MCF 10A (cell line): ENCODE results near the gene RHCE. TPM values are rescaled to one million over a fixed set of nuclear protein-coding genes. Genes with fewer than 3 reads are reported as not detected.
A peak's percentile ranks its signal among the peaks of the same experiment; 100 is the strongest.

Source experiments
- BruUV-seq: library from RNA; stranded (reverse); fragments of 400-500 nt; replicated peaks from 2 replicates; lab custom pipeline; 2021; lab: Mats Ljungman, UMichigan
- CTCF ChIA-PET: fragments of 300-600 bp; sonication (Branson Sonifier 250); formaldehyde crosslinking; extraction: SDS; loops from one replicate; lab custom pipeline; 2021; ENCODE audit warnings: antibody characterized with exemption, inconsistent platforms; lab: Yijun Ruan, JAX
- POLR2A ChIA-PET: fragments of 300-600, 350-650 bp; sonication (Branson Sonifier 250); formaldehyde crosslinking; extraction: SDS; loops from one replicate; lab custom pipeline; 2020; ENCODE audit warnings: antibody characterized with exemption, inconsistent platforms; lab: Yijun Ruan, JAX
- DNase-seq: peaks from one replicate; pipeline ENCODE4 v3.0.0-alpha.2; 2018; ENCODE audit not compliant: unreplicated experiment
- H3K27ac Mint-ChIP-seq: one replicate; pipeline ENCODE4 v1.8.0; 2022; ENCODE audit warnings: mild to moderate bottlenecking, low read depth, mixed read lengths; ENCODE audit not compliant: unreplicated experiment
- H3K27me3 Mint-ChIP-seq: one replicate; pipeline ENCODE4 v1.8.0; 2022; ENCODE audit warnings: mixed read lengths; ENCODE audit not compliant: insufficient read depth, unreplicated experiment
- H3K36me3 Mint-ChIP-seq: one replicate; pipeline ENCODE4 v1.8.0; 2022; ENCODE audit warnings: mild to moderate bottlenecking, moderate library complexity, mixed read lengths; ENCODE audit not compliant: insufficient read depth, unreplicated experiment
- H3K4me1 Mint-ChIP-seq: one replicate; pipeline ENCODE4 v1.8.0; 2022; ENCODE audit warnings: mixed read lengths; ENCODE audit not compliant: insufficient read depth, unreplicated experiment
- H3K4me3 Mint-ChIP-seq: one replicate; pipeline ENCODE4 v1.8.0; 2022; ENCODE audit warnings: mild to moderate bottlenecking, moderate library complexity, mixed read lengths; ENCODE audit not compliant: unreplicated experiment
- H3K9me3 Mint-ChIP-seq: one replicate; pipeline ENCODE4 v1.8.0; 2022; ENCODE audit warnings: mixed read lengths; ENCODE audit not compliant: unreplicated experiment
- intact Hi-C: fragments of 100-400 bp; cut with micrococcal nuclease; formaldehyde crosslinking; loops from 2 replicates; pipeline ENCODE4 v1.14.1; 2022
- total RNA-seq: library from RNA; stranded (reverse); gene quantifications from 2 replicates; pipeline ENCODE4 v1.2.3, GENCODE V29; 2022
- TF ChIP-seq, protein P1 (sequence below): fragments of 200-600 bp; IDR thresholded peaks from one replicate; pipeline ENCODE4 v1.8.0; 2022; ENCODE audit warnings: antibody characterized with exemption, mild to moderate bottlenecking; ENCODE audit not compliant: unreplicated experiment

Gene RHCE
- total RNA-seq, 1 experiment from 2014 or later, result 0.61 TPM

DNA sequence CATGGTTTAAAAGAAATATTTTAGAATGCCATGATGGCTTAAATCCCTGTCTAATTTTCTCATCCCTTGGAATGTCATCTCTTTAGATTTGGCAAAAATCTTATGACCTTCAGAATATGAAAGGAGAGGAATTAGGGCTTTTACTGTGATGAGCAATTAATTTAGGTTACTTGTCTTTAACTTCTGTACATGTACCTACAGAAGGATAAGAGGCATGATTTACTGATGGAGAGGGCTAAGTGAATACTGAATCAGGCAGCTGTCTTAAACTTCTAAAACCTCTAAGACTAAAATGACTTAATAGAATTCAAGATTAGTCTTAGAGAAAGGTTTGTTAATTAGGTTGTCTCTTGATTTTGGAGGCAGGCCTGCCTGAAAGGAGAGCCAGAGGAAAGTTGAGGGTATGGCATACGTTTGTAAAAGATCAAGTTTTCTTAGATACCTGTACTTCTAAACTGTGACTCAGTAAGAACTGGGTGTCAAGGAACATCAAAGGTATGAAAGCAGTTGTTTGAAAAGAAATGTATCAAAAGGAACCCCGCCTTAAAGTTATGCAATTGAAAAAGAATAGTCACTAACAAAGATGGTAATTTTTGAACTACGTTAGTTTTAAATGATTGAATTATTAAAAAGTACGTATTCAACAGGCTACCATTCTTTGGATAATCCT, 22.5 kb upstream of the RHCE start:
- no peak for DNase-seq
- Mint-ChIP-seq H3K27me3 (no peaks in the 10 kb centered on the region), H3K9me3 (no peaks in the 10 kb centered on the region), H3K4me3 (no peak overlapping the region), H3K36me3 (no peaks in the 10 kb centered on the region), H3K27ac (peak overlapping the region; percentile 46), H3K4me1 (peaks cover 18% of the 10 kb centered on the region)
- intact Hi-C loops, result no loop called here
- CTCF ChIA-PET, result interaction anchor here (0.6 to 0.8 kb wide), 2 partner anchors 12 to 1589 kb away, joined by 3 to 4 read pairs; no protein-coding TSS in a partner anchor
- TF ChIP-seq, protein P1, sequence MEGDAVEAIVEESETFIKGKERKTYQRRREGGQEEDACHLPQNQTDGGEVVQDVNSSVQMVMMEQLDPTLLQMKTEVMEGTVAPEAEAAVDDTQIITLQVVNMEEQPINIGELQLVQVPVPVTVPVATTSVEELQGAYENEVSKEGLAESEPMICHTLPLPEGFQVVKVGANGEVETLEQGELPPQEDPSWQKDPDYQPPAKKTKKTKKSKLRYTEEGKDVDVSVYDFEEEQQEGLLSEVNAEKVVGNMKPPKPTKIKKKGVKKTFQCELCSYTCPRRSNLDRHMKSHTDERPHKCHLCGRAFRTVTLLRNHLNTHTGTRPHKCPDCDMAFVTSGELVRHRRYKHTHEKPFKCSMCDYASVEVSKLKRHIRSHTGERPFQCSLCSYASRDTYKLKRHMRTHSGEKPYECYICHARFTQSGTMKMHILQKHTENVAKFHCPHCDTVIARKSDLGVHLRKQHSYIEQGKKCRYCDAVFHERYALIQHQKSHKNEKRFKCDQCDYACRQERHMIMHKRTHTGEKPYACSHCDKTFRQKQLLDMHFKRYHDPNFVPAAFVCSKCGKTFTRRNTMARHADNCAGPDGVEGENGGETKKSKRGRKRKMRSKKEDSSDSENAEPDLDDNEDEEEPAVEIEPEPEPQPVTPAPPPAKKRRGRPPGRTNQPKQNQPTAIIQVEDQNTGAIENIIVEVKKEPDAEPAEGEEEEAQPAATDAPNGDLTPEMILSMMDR, result no peak
- POLR2A ChIA-PET, result interaction anchor here (0.5 to 3.0 kb wide), 3 partner anchors 11 to 122 kb away, joined by 3 to 23 read pairs (median 4); partner anchors contain the start of gene MACO1
- BruUV-seq, result no TSS peak

DNA sequence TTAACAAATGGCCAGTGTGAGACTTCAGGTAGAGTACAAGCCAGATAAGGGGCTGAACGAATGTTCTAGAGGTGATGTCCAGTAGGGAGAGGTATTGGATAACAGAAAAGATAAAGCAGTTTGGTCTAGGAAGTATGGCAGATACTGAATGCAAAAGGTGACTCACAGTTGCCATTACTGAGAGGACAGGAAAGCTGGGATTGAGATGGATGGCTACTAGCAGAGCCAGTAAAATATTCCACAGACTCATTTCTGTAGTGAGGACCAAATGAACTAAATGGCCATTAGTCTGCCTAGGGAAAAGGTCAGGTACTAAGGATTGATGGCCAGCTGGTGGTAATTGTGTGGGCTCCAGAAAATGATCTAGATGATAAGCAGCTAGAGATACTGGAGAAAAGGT, 21.6 kb upstream of the RHCE start:
- Mint-ChIP-seq H3K4me1 (peaks cover 18% of the 10 kb centered on the region), H3K36me3 (no peaks in the 10 kb centered on the region), H3K9me3 (no peaks in the 10 kb centered on the region), H3K27ac (no peak overlapping the region), H3K27me3 (no peaks in the 10 kb centered on the region), H3K4me3 (no peak overlapping the region)
- ChIA-PET POLR2A (interaction anchor here (0.9 to 3.0 kb wide), 2 partner anchors 11 kb away, joined by 3 to 23 read pairs; partner anchors contain the start of gene MACO1), CTCF (interaction anchor here (0.7 kb wide), 1 partner anchor 10 kb away, joined by 3 read pairs; no protein-coding TSS in a partner anchor)
- no TSS peak for BruUV-seq
- TF ChIP-seq, protein P1, result no peak
- intact Hi-C loops, result no loop called here
- peak; percentile 14 for DNase-seq

DNA sequence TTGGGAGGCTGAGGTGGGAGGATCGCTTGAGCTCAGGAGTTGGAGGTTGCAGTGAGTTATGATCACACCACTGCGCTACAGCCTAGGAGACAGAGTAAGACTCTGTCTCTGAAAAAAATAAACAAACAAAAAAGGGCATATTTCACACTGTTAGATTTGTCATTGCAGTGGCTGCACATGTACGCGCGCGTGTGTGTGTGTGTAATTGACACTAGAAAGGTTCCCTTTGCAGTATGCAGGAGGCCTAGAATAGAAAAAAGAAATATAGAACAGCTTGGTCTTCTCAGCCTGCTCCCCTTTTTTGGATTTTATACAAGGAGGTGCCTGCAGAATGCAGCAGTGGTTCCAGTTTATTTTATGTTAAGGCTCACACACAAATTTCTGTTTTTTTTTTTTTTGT, 18.7 kb upstream of the RHCE start:
- ChIA-PET CTCF (interaction anchor here (0.7 kb wide), 1 partner anchor 1696 kb away, joined by 4 read pairs; no protein-coding TSS in a partner anchor), POLR2A (no interaction called here)
- BruUV-seq, result no TSS peak
- H3K36me3 Mint-ChIP-seq, result no peaks in the 10 kb centered on the region
- H3K4me1 Mint-ChIP-seq, result peaks cover 38% of the 10 kb centered on the region
- intact Hi-C loops, result no loop called here
- TF ChIP-seq, protein P1, result no peak
- H3K27me3 Mint-ChIP-seq, result no peaks in the 10 kb centered on the region
- H3K9me3 Mint-ChIP-seq, result no peaks in the 10 kb centered on the region
- H3K27ac Mint-ChIP-seq, result no peak overlapping the region
- no peak for DNase-seq
- H3K4me3 Mint-ChIP-seq, result no peak overlapping the region

DNA sequence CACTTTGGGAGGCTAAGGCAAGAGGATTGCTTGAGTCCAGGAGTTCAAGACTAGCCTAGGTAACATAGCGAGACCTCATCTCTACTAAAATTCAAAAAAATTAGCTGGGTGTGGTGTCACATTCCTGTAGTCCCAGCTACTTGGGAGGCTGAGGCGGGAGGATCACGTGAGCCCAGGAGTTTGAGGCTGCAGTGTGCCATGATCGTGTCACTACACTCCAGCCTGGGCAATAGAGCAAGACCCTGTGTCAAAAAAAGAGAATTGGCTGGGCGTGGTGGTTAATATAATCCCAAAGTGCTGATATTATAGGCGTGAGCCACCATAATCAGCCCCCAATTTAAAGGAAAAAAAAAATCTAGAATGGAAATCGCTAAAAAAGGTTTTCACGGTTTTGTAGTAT, 17.0 kb upstream of the RHCE start:
- Mint-ChIP-seq H3K4me1 (peaks cover 37% of the 10 kb centered on the region), H3K27ac (no peak overlapping the region), H3K9me3 (no peaks in the 10 kb centered on the region), H3K4me3 (no peak overlapping the region), H3K27me3 (no peaks in the 10 kb centered on the region), H3K36me3 (no peaks in the 10 kb centered on the region)
- POLR2A ChIA-PET, result interaction anchor here (0.6 to 1.0 kb wide), 3 partner anchors 85 to 431 kb away, joined by 3 read pairs; no protein-coding TSS in a partner anchor
- TF ChIP-seq, protein P1, result no peak
- CTCF ChIA-PET, result interaction anchor here (0.6 to 1.9 kb wide), 2 partner anchors 83 to 197 kb away, joined by 4 to 6 read pairs; no protein-coding TSS in a partner anchor
- no peak for DNase-seq
- no TSS peak for BruUV-seq
- intact Hi-C loops, result no loop called here
